IPS DF 6.9 (cell line): ENCODE data around the gene SPATA22.
"Not testable (repeated sequence)": the region's sequence is repeated elsewhere in the genome, so short reads cannot be mapped to it uniquely, and the experiment has no call there.

ENCODE experiments used
- DNase-seq: peaks from one replicate; pipeline ENCODE4 v3.0.0-alpha.2; 2013; ENCODE audit warnings: low read depth, low spot score
- H3K27ac ChIP-seq: one replicate; pipeline ENCODE4 v1.5.1; 2013; ENCODE audit warnings: low read length, control low read depth
- H3K27me3 ChIP-seq: 2 replicates; pipeline ENCODE4 v1.6.1; 2013; ENCODE audit warnings: mild to moderate bottlenecking, low read length; ENCODE audit not compliant: control insufficient read depth, insufficient read depth
- H3K36me3 ChIP-seq: 2 replicates; pipeline ENCODE4 v1.6.1; 2013; ENCODE audit warnings: low read length; ENCODE audit not compliant: control insufficient read depth, insufficient read depth
- H3K4me1 ChIP-seq: 2 replicates; pipeline ENCODE4 v1.6.1; 2013; ENCODE audit warnings: low read length; ENCODE audit not compliant: control insufficient read depth, insufficient read depth
- H3K4me3 ChIP-seq: 2 replicates; pipeline ENCODE4 v1.5.1; 2013; ENCODE audit warnings: mild to moderate bottlenecking, low read length
- H3K9me3 ChIP-seq: 2 replicates; pipeline ENCODE4 v1.6.1; 2013; ENCODE audit warnings: low read length, inconsistent platforms; ENCODE audit not compliant: control insufficient read depth, insufficient read depth
- WGBS: extraction: QIAGEN DNeasy Blood & Tissue Kit; methylation state at CpG from one replicate; pipeline ENCODE4 v1.1.7; 2013; ENCODE audit warnings: mixed read lengths, missing lambda C conversion rate; ENCODE audit not compliant: insufficient read length, insufficient coverage; 5-methylcytosine and 5-hydroxymethylcytosine counted together

SPATA22 gene

GRCh38 chr17:3471599-3471998, at the start of gene SPATA22:
SPATA22 (minus strand) TSS chr17:3471819; CDS start chr17:3469325, 2,494 bp downstream.
- Histone ChIP-seq H3K27me3 (no peaks in the 10 kb centered on the region), H3K4me3 (no peak within 1 kb of the TSS), H3K36me3 (no peaks in the 10 kb centered on the region; the same call in 1 of the 2 replicates), H3K9me3 (no peaks in the 10 kb centered on the region), H3K4me1 (no peaks in the 10 kb centered on the region), H3K27ac (no peak within 1 kb of the TSS)
- DNase-seq: no peak
- WGBS: no CpG with 5 or more reads among the region's 38 CpGs

GRCh38 chr17:3519472-3519871, 47.9 kb upstream of the SPATA22 start:
- not testable (repeated sequence) for H3K27me3 ChIP-seq, H3K36me3 ChIP-seq, H3K4me3 ChIP-seq, H3K9me3 ChIP-seq, DNase-seq, H3K4me1 ChIP-seq, H3K27ac ChIP-seq
- 100% methylated on average over 4 of the region's 4 CpGs for WGBS

- Histone ChIP-seq H3K27ac (no peak overlapping the region), H3K9me3 (no peaks in the 10 kb centered on the region), H3K4me3 (no peak overlapping the region)
Measured at GRCh38 chr17:3514873-3515272, 43.3 kb upstream of the SPATA22 start.

GRCh38 chr17:3514167-3514566, 42.5 kb upstream of the SPATA22 start:
- H3K4me3 ChIP-seq, H3K27ac ChIP-seq, H3K4me1 ChIP-seq, H3K36me3 ChIP-seq, H3K9me3 ChIP-seq, H3K27me3 ChIP-seq, DNase-seq: not testable (repeated sequence)
- no CpG with 5 or more reads among the region's 11 CpGs for WGBS

More at GRCh38 chr17:3514873-3515272, 43.3 kb upstream of the SPATA22 start:
- Histone ChIP-seq H3K36me3 (no peaks in the 10 kb centered on the region), H3K27me3 (no peaks in the 10 kb centered on the region), H3K4me1 (no peaks in the 10 kb centered on the region)
- no CpG with 5 or more reads among the region's 9 CpGs for WGBS
- no peak for DNase-seq

GRCh38 chr17:3513305-3514035, 41.9 kb upstream of the SPATA22 start:
- Histone ChIP-seq H3K27me3 (no peaks in the 10 kb centered on the region), H3K27ac (no peak overlapping the region), H3K4me3 (no peak overlapping the region), H3K9me3 (no peaks in the 10 kb centered on the region), H3K36me3 (no peaks in the 10 kb centered on the region), H3K4me1 (no peaks in the 10 kb centered on the region)
- no CpG with 5 or more reads among the region's 23 CpGs for WGBS
- DNase-seq: no peak

GRCh38 chr17:3512505-3513171, 41.0 kb upstream of the SPATA22 start:
- Histone ChIP-seq H3K36me3 (no peaks in the 10 kb centered on the region), H3K4me1 (no peaks in the 10 kb centered on the region), H3K9me3 (no peaks in the 10 kb centered on the region), H3K27ac (no peak overlapping the region), H3K4me3 (no peak overlapping the region), H3K27me3 (no peaks in the 10 kb centered on the region)
- DNase-seq: no peak
- 100% methylated on average over 1 of the region's 20 CpGs for WGBS

- no peak for DNase-seq
- Histone ChIP-seq H3K4me1 (no peaks in the 10 kb centered on the region), H3K27ac (no peak overlapping the region), H3K9me3 (no peaks in the 10 kb centered on the region), H3K27me3 (no peaks in the 10 kb centered on the region), H3K4me3 (no peak overlapping the region), H3K36me3 (no peaks in the 10 kb centered on the region)
- WGBS: no CpG with 5 or more reads among the region's 8 CpGs
Measured at GRCh38 chr17:3511852-3512504, 40.4 kb upstream of the SPATA22 start.

GRCh38 chr17:3510090-3510489, 38.5 kb upstream of the SPATA22 start:
- H3K4me1 ChIP-seq: no peaks in the 10 kb centered on the region
- H3K27me3 ChIP-seq: no peaks in the 10 kb centered on the region
- WGBS: no CpG with 5 or more reads among the region's 7 CpGs
- no peak for DNase-seq
- H3K27ac ChIP-seq: no peak overlapping the region
- H3K4me3 ChIP-seq: no peak overlapping the region
- no peaks in the 10 kb centered on the region for H3K9me3 ChIP-seq
- no peaks in the 10 kb centered on the region for H3K36me3 ChIP-seq

GRCh38 chr17:3507869-3508268, 36.2 kb upstream of the SPATA22 start:
- no peaks in the 10 kb centered on the region for H3K4me1 ChIP-seq
- no peaks in the 10 kb centered on the region for H3K9me3 ChIP-seq
- H3K4me3 ChIP-seq: no peak overlapping the region
- no CpG with 5 or more reads among the region's 3 CpGs for WGBS
- no peaks in the 10 kb centered on the region for H3K36me3 ChIP-seq
- no peaks in the 10 kb centered on the region for H3K27me3 ChIP-seq
- DNase-seq: no peak
- H3K27ac ChIP-seq: no peak overlapping the region

GRCh38 chr17:3507071-3507470, 35.5 kb upstream of the SPATA22 start:
- no peaks in the 10 kb centered on the region for H3K27me3 ChIP-seq
- H3K9me3 ChIP-seq: no peaks in the 10 kb centered on the region
- H3K4me1 ChIP-seq: no peaks in the 10 kb centered on the region
- H3K4me3 ChIP-seq: no peak overlapping the region
- H3K36me3 ChIP-seq: no peaks in the 10 kb centered on the region
- no peak for DNase-seq
- no CpG with 5 or more reads among the region's 1 CpG for WGBS
- no peak overlapping the region for H3K27ac ChIP-seq
